SJSA1 (cell line): ENCODE data around the gene KIF2B. TPM values are rescaled to one million over a fixed set of nuclear protein-coding genes. Genes with fewer than 3 reads are reported as not detected.
"Not testable (repeated sequence)": the region's sequence is repeated elsewhere in the genome, so short reads cannot be mapped to it uniquely, and the experiment has no call there.

Experiments used
- DNase-seq, 2 experiments: peaks; one replicate each; pipeline ENCODE4 v3.0.0-alpha.2; 2015 to 2020; ENCODE audit warnings: low spot score in 2 of 2, low read depth in 1 of 2
- H3K27ac ChIP-seq: fragments of 250-450 bp; sonication (Bioruptor Pico); 2 replicates; pipeline ENCODE4 v1.5.1; 2020; ENCODE audit warnings: mild to moderate bottlenecking, moderate library complexity
- H3K27me3 ChIP-seq: fragments of 250-450 bp; sonication (Bioruptor Pico); replicated peaks from 2 replicates; pipeline ENCODE4 v1.5.1; 2020; ENCODE audit warnings: mild to moderate bottlenecking, moderate library complexity
- H3K36me3 ChIP-seq: fragments of 250-450 bp; sonication (Bioruptor Pico); 2 replicates; pipeline ENCODE4 v1.5.1; 2020; ENCODE audit warnings: mild to moderate bottlenecking
- H3K4me1 ChIP-seq: fragments of 250-450 bp; sonication (Bioruptor Pico); replicated peaks from 2 replicates; pipeline ENCODE4 v1.6.1; 2021; ENCODE audit warnings: mild to moderate bottlenecking
- H3K4me3 ChIP-seq: fragments of 250-450 bp; sonication (Bioruptor Pico); 2 replicates; pipeline ENCODE4 v1.5.1; 2020; ENCODE audit warnings: mild to moderate bottlenecking
- H3K9me3 ChIP-seq: fragments of 250-450 bp; sonication (Bioruptor Pico); replicated peaks from 2 replicates; pipeline ENCODE4 v1.5.1; 2020; ENCODE audit warnings: mild to moderate bottlenecking
- total RNA-seq: library from RNA; depleted of rRNA; stranded (reverse); fragments of >200 nt; shearing (Covaris generic); gene quantifications from 2 replicates; pipeline ENCODE4 v1.2.3, GENCODE V29; 2014

The KIF2B gene
- total RNA-seq, 1 experiment from 2014 or later = not detected

DNA sequence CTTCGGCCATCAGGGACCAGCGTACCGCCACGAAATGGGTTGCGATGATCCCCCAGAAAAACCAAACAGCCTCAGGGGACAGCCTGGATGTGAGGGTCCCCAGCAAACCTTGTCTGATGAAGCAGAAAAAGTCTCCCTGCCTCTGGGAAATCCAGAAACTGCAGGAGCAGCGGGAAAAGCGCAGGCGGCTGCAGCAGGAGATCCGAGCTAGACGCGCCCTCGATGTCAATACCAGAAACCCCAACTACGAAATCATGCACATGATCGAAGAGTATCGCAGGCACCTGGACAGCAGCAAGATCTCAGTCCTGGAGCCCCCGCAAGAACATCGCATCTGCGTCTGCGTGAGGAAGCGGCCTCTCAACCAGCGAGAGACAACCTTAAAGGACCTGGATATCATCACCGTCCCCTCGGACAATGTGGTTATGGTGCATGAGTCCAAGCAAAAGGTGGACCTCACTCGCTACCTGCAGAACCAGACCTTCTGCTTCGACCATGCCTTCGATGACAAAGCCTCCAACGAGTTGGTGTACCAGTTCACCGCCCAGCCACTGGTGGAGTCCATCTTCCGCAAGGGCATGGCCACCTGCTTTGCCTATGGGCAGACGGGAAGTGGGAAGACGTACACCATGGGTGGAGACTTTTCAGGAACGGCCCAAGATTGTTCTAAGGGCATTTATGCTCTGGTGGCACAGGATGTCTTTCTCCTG, 769 bp downstream of the KIF2B start:
- Histone ChIP-seq H3K4me1 (no peaks in the 10 kb centered on the region), H3K27me3 (no peaks in the 10 kb centered on the region), H3K27ac (no peak overlapping the region), H3K36me3 (no peaks in the 10 kb centered on the region), H3K4me3 (no peak overlapping the region), H3K9me3 (0 out of 2 replicates have a peak, but pooled peaks cover 3% of the 10 kb centered on the region)
- DNase-seq = no peak

DNA sequence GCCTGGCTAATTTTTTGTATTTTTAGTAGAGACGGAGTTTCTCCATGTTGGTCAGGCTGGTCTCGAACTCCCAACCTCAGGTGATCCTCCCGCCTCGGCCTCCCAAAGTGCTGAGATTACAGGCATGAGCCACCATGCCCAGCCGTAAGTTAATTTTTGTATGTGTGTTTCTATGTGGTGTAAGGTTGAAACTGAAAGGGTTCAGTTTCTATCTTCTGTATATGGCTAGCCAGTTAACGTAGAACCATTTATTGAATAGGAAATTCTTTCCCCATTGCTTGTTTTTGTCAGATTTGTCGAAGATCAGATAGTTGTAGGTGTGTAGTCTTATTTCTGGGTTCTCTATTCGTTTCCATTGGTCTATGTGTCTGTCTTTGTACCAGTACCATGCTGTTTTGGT, 12.0 kb downstream of the KIF2B start:
- H3K4me1 ChIP-seq, H3K36me3 ChIP-seq, H3K27ac ChIP-seq, H3K4me3 ChIP-seq, DNase-seq, H3K27me3 ChIP-seq, H3K9me3 ChIP-seq: not testable (repeated sequence)

DNA sequence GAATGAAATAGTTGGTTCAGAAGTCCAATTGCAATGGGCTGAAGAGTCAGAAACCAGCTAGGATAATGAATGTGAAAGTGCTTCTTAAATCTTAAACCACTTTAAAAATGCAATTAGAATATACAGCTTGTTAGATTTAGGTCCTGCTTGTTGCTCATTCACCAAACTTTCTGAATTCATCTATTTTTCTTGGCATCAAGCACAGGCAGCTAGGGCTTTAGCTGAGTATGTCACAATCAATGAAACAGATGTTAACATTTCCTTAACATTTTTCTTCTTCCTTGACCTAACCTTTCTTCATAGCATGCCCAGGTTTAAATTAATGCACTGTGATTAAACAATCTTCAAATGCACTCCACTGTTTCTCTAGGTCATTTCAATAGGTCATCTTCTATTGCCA, 14.4 kb downstream of the KIF2B start:
- no peaks in the 10 kb centered on the region for H3K27me3 ChIP-seq
- no peak overlapping the region for H3K4me3 ChIP-seq
- H3K9me3 ChIP-seq = peaks cover 9% of the 10 kb centered on the region; the same call in 1 of the 2 replicates
- H3K36me3 ChIP-seq = no peaks in the 10 kb centered on the region
- no peak overlapping the region for H3K27ac ChIP-seq
- no peak for DNase-seq
- H3K4me1 ChIP-seq = no peaks in the 10 kb centered on the region

DNA sequence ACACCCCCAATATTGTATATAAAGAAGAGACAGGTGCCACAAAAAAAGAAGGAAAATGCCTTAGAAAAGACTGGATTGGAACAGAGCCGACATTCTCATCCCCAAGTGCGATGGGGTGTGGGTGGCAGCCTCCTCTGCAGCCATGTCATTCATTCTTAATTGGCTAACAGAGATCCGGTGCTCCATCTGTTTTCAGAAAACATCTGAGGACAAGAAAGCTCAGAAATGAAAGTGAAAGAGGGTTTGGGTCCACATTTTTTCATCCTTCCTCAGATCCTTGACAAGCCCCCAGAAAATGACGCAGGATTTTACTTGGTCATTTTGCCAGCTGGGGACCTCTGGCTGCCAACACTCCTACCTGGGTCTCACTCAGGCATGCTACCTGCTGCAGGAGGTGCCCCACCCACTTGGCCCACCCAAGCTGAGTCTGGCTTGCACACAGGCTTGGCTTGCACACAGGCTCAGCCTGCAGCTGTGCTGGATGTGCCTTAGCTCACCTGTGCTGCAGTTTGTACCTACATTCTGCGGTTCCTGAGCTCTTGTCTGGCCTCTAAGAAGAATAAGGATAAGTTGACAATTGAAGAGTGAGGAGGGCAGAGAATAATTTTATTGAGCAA, 21.9 kb downstream of the KIF2B start:
- H3K36me3 ChIP-seq = no peaks in the 10 kb centered on the region
- no peak overlapping the region for H3K27ac ChIP-seq
- no peaks in the 10 kb centered on the region for H3K27me3 ChIP-seq
- no peak for DNase-seq
- H3K4me3 ChIP-seq = no peak overlapping the region
- no peaks in the 10 kb centered on the region for H3K4me1 ChIP-seq
- peaks cover 10% of the 10 kb centered on the region for H3K9me3 ChIP-seq

DNA sequence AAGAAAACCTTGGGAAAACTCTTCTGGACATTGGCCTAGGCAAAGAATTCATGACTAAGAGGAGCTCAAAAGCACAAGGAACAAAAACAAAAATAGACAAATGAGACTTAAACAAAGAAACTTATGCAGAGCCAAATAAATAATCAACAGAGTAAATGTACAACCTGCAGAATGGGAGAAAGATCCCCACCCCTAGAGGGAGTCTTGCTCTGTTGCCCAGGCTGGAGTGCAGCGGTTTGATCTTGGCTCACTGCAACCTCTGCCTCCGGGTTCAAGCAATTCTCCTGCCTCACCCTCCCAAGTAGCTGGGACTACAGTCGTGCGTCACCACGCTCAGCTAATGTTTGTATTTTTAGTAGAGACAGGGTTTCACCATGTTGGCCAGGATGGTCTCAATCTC, 48.4 kb downstream of the KIF2B start:
- H3K9me3 ChIP-seq, H3K27ac ChIP-seq, H3K36me3 ChIP-seq, DNase-seq, H3K27me3 ChIP-seq, H3K4me1 ChIP-seq, H3K4me3 ChIP-seq: not testable (repeated sequence)
